Left colon (tissue), 2 donors: ENCODE data around the gene ZNF526. TPM values are rescaled to one million over a fixed set of nuclear protein-coding genes. Genes with fewer than 3 reads are reported as not detected.

Source experiments
- ATAC-seq: fragments of 200-7000 bp; cut with Tn5 transposase; one replicate; pipeline ENCODE4 v1.9.1; 2020; ENCODE audit warnings: mild to moderate bottlenecking, moderate library complexity
- DNase-seq, 2 donors: peaks; one replicate each; pipeline ENCODE4 v3.0.0-alpha.2; 2020
- intact Hi-C, 2 donors: fragments of 100-400 bp; cut with DNase I in 1 of 2; cut with micrococcal nuclease in 1 of 2; formaldehyde crosslinking; loops; one replicate each; pipeline versions ENCODE4 v1.11.2 to v1.14.0; 2022; cut with DNase I, micrococcal nuclease
- total RNA-seq, 2 donors: library from RNA; stranded (reverse); fragmentation: NEBNext Ultra II Directional; extraction: Animal tissue kit (Norgen Biotek cat#: 25700); gene quantifications; one replicate each; pipeline ENCODE4 v1.2.1, GENCODE V29; 2021
- donor health status: DM: no; HTN: no; CAD: no.
- donor health status: DM: yes; HTN: yes; CAD: no.

ZNF526 gene
- total RNA-seq, 2 donors from 2014 or later = 8.1 to 8.7 TPM

DNA sequence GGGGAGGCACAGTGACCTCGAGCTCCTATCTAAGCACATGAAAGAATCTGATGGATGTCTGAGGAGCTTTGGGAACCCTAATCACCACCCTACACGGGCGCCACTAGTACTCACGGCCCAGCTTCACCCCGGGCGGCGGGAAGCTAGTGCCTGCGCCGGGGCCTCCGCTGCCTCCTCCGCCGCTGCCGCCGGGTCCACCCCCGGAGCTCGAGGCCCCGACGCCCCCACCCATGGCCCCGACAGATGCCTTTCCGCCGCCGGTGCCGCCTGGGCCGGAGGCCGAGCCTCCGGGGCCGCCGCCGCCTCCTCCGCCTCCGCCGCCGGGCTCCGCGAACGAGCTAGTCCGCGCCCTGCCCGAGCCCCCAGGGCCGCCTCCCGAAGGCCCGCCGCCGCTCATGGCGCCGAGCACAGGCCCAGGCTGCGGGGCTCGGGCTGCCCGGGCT is 22.0 kb downstream of the ZNF526 start:
- ATAC-seq (no peak), DNase-seq (peak; percentile 40 to 60)
- intact Hi-C loops = no loop called here

DNA sequence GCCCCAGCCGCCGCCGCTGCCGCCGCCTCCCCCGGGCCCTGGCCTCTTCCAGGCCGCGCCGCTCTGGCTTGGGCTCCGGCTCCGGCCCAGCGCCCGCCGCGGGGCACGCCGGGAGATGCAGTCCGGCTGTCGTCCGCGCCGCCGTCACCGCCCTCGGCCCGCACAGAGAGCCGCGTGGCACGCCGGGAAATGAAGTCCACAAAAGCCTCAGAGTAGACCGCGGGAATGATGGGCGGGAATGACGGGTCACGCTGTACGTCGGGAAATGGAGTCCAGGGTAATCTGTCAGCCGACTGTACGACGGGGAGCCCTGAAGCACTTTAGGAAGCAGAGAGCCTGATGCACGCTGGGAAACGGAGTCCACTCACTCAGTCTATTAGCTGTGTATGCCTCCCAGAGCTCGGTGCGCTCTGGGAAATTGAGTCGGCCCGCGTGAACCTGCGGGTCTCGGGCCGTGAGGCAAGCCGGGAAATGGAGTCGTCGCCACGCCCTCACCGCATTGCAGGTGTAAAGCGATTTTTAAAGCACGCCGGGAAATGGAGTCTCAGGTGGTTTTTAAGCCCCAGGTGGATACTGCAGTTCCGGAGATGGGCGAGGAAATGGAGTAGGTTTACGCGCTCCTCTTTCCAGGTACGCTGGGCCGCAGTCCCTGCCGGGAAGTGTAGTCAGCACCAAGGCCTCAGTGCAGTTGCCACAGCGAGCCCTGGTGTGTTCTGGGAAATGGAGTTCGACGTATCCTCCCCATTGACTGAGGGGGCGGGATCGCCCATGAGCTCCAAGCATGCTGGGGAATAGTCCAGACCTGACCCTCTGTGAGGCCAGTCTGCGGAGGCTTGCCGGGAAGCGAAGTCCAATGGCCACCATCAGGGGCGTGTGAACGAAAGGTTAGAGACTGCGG is 22.6 kb downstream of the ZNF526 start, which contains the start of gene GSK3A:
TSS of gene GSK3A (minus strand) at position 91 of the 898 bp plus-strand sequence. CDS start 137 bp downstream, outside the sequence.
- peak; percentile 97 to 99 for DNase-seq
- intact Hi-C loops = no loop called here
- peak; percentile 78 for ATAC-seq

DNA sequence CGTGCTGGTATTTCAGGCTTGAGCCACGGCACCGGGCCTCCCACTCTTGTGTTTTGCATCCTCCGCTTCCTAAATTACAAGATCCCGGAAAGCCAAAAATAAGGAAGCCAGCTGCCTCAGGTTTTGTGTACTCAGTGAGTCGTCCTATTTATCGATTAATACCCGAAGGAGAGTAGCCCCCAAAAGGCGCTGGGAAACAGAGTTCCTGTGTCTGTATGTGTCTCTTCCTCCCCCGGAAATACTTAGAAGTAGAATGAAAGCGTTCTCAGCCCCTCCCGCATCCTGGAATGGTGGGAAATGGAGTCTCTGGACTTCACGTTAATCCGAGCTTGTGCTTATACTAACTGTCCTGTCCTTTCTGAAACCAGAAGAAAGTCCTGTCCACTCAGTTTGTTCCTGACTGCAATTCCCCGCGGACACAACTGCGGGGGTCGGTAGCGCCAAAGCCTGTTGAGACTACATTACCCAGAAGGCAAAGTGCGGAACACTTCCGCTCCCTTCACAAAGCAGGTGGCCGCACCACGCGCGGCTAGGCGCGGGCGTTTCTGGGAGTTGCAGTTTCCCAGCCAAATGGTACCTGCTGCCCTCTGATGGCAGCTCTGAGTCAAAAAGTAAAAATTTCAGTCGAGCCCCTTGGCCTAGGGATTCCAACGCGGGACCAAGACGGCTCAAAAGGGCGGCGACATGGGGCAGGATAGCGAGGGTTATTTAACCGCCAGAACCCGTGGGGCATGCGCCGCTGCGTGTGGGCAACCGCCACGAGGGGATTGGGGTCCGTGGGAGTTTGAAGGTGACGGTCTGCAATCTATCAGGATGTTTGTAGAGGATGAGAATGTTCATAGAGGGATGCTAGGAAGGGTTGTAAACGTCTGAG is 24.5 kb downstream of the ZNF526 start:
- ATAC-seq (peak; percentile 49), DNase-seq (peak; percentile 93 to 94)
- intact Hi-C loops = loop anchor here in 1 of 2 donors (5.0 kb wide), 1 partner anchor 38 kb away; no protein-coding TSS in a partner anchor

DNA sequence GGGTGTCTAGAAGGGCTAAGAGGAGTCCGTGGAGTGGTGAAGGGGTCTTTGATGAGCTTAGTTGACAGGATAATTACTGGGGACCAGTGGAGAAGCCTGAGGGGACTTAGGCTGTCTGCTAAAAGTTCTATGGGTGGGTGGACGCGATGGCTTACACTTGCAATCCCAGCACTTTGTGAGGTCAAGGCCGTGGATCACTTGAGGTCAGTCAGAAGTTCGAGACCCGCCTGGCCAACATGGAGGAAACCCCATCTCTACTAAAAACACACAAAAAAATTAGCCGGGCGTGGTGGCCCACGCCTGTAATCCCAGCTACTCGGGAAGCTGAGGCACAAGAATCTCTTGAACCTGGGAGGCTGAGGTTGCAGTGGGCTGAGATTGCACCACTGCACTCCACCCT is 25.1 kb downstream of the ZNF526 start:
- ATAC-seq (no peak), DNase-seq (no peak)
- intact Hi-C loops = loop anchor here in 1 of 2 donors (5.0 kb wide), 1 partner anchor 37 kb away; no protein-coding TSS in a partner anchor

DNA sequence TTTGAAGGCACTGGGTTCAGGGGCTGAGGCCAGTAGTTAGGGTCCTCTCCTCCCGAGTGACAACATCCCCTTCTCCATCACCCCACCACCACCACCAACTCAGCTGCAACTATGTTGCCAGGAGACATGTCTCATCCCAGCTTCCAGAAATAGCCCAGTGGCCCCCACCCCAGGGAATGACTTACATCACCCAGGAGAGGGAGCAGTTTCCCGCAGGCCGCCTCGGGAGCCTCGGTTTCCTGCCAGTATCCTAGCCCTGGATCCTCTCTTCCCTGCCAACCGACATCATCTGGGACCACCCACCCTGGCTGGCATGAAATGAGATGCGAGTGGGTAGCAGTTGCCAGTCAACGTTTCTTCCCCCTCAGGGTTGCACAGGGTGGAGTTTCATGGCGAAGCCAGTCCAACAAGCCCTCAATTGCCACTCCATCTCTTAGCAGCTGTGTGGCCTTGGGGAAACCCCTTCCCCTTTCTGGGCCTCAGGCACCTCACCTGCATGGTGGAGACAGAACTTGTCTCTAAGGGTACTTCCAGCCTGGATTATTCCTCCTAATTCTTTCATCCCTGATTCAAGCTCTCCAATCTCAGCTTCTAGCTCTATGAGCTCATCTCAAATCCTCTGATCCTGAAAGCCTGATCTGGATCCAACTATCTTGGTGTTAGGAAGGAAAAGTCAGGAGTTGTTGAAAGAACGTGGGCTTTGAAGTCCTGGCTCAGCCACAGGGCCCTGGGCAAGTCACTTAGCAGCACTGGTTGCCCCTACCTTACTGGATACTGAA is 26.2 kb downstream of the ZNF526 start:
- peak; percentile 72 to 76 for DNase-seq
- intact Hi-C loops = loop anchor here in 1 of 2 donors (5.0 kb wide), 1 partner anchor 36 kb away; no protein-coding TSS in a partner anchor
- no peak for ATAC-seq

DNA sequence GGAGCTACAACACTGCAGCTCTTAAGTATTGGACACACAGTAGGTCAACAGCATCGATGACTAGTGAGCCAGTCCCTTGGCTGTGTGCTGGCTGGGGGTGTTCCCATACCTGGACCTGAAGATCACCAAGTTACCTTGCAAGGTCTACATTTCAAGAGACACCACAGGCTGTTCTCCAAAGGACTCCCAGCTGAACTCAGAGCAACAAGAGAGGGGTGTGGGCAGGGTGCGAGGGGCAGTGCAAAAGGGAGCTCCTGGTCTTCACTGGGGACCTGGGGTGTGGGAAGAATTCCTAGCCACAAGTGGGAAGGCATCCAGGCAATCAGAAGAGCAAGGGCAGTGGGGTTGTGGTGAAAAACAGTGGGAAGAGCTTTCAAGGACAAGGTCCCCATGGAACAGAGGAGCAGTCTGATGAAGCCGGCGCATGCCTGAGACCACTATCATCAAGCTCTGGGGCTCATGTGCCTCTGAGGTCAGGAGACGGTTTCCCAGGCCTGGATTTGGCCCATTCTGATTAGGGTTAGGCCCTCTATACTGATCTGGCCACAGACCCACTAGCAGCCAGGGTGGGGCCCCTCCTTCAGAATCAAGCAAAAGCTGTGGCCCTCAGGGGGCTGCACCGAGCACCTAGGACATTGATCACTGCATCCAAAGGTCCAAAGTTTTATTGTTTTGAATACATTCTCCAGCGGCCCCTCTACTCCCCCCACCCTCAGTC is 27.0 kb downstream of the ZNF526 start:
- ATAC-seq (no peak), DNase-seq (no peak)
- intact Hi-C loops = loop anchor here in 1 of 2 donors (5.0 kb wide), 1 partner anchor 35 kb away; no protein-coding TSS in a partner anchor

DNA sequence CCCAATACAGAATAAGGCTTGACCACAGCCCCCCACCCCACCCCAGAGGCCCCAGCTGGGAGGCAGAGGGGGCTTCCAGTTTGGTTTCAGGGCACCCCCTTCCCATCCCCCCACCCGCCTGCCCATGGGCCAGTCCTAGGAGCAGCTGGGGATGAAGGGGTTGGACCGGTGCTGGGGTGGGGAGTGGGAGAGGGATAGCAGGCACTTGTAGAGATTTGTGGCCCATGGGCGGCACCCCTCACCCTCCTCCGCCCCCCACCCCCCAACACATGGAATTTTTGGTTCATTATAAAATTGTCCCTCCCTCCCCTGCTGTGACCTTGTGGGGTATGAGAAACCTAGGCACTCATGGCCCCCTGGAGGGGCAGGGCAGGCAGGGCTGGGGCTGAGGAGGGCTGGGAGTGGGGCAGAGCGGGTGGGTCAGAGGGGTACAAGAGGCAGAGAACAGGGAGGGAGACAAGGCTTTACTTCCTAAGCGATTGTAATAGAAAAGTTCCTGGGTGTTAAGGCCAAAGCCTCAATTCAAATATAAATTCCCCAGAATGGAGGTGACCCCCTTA is 27.6 kb downstream of the ZNF526 start:
- no peak for ATAC-seq
- intact Hi-C loops = loop anchor here in 1 of 2 donors (5.0 kb wide), 1 partner anchor 35 kb away; no protein-coding TSS in a partner anchor
- DNase-seq = no peak

DNA sequence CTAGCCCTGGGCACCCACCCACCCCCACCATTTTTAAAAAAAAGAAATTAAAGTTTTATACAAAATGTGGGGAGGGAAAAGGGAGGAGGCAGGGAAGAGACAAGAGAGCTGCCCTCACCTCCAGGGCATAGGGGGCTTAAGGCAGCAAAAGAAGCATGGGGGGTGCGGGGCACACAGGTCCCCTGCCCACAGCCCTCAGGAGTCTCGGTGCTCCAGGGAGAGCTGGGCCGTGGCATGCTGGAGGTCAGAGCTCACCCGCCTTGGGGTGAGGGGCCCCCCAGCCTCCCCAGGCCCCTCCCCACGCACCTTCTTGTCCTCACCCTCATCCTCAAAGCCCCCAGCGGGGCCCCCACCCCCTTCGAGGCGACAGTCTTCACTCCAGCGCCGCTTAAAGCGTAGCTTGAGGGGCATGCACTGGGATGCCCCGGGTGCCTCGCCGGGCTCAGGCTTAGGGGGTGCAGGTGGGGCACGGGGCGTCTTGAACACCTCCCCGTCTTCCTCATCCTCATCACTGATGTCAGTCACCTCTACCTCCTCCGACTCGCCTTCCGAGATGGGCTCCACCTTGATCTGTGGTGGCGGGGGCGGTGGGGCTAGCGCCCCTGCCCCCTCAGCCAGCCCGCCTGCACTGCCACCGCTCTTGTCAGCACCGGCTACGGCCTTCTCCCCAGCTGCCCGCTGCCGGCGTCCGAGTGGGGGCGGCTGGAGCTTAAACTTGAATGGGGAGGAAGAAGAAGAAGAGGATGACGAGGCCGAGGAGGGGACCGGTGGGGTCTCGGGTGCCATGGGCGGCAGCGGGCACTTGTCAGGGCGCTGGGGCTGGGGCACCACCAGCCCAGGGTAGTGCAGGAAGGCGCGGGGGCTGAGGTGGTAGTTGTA is 28.4 kb downstream of the ZNF526 start:
- ATAC-seq (no peak), DNase-seq (no peak)
- intact Hi-C loops = loop anchor here in 1 of 2 donors (5.0 kb wide), 1 partner anchor 34 kb away; no protein-coding TSS in a partner anchor

DNA sequence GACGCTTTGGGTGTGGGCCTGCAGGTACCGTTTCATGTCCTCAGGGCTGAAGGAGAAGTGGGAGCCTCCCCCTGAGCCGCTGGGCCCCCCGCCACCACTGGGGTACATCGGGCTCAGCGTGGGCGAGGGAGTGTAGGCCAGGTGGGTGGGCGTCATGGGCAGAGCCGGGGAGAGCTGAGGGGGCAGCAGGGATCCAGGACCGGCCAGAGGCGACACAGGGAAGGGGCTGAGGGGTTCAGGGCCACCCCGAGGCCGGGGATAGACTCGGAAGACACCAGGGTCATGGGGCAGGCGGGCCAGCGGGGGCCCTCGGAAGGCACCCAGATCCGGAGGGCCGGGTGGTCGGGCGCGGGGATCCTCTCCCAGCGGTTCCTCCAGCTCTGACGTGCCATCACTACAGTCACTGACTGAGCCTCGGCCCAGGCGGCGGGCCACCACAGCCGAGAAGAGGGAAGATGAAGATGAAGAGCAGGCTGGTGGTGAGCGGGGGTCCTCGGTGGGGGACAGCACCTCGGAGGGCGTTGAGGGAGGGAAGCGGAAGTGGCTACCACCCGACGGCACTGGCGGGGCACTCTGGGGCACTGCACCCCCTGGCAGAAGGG is 29.1 kb downstream of the ZNF526 start:
- DNase-seq (no peak), ATAC-seq (no peak)
- intact Hi-C loops = loop anchor here in 1 of 2 donors (5.0 kb wide), 1 partner anchor 33 kb away; no protein-coding TSS in a partner anchor

DNA sequence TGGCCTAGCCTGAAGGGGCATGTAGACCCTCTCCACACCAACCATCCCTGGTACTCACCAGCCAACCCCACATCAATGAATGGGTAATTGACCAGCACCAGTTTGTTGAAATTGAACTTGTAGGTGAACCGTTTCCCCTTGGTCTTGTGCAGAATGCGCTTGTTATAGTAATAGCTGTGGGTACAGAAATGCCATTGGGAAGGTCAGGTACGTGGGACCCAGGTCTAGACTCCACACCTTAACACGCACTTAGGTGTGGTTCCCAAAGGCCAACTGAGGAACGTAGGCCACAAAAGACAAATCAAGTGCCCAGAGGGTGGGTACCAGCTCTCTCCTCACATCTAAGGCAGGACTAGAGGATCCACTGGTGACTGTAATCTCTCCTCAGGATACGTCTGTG is 29.7 kb downstream of the ZNF526 start:
- intact Hi-C loops = loop anchor here in 1 of 2 donors (5.0 kb wide), 1 partner anchor 33 kb away; no protein-coding TSS in a partner anchor
- DNase-seq (no peak), ATAC-seq (no peak)

DNA sequence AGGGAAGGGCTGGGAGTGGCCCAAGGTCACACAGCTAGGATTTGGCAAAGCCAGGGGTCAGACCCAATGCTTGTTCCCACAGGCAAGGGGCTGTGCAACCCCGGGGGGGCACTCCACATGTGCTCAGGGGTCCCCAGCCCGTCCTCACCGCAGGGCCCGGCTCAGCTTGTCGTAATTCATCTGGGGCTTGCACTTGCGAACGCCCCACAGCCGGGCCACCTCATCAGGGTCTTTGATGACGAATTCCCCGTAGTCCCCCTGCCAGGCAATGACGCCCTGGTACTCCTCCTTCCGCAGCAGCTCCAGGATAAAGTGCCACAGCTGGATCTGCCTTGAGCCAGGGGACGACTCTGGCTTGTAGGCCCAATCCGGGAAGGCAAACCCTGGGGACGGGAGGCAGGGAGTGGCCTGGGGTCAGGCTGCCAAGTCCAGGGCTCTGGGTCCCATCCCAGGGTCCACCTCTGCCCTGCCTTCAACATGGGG is 30.1 kb downstream of the ZNF526 start:
- DNase-seq = no peak
- no peak for ATAC-seq
- intact Hi-C loops = no loop called here

DNA sequence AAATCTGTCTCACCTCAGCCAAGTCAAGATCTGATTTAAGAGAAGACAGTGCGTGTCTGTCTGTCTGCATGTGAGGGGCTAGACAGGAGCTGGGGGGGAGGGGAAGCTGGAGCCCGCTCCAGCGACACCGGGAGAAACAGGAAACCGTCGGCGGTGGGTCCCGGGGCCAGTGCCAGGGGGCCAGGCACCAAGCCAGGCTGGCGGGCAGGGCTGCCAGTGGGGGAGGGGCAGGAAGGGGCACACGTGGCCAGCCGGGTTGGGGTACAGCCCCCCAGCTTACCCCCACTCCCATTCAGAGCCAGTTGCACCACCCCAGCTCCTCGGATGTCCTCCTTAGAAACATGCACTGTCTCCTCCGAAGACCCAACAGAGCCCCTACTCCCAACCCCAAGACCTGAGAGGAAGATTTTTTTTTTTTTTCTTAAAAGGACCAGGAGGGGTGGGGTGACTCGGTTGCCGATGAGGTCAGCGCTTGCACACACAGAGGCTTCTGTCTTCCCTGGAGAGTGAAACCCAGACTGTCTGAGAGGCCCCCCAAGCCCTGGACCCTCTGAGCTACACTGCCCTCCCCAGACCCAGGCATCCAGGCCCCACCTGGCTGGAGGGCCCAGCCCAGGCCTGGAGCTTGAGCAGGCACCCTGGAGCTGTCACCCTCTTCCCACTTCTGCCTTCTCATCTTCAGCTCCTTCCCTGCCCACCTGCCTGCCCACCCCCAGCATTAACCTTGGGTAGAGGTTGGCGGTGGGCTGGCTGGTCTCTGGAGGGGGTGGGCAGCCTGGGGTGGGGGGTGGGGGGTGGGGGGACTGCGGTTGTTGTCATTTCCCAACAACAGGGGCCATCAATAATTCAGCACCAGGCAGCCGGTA is 30.8 kb downstream of the ZNF526 start:
- DNase-seq (peak in 1 of 2 donors; percentile 35), ATAC-seq (no peak)
- intact Hi-C loops = no loop called here

DNA sequence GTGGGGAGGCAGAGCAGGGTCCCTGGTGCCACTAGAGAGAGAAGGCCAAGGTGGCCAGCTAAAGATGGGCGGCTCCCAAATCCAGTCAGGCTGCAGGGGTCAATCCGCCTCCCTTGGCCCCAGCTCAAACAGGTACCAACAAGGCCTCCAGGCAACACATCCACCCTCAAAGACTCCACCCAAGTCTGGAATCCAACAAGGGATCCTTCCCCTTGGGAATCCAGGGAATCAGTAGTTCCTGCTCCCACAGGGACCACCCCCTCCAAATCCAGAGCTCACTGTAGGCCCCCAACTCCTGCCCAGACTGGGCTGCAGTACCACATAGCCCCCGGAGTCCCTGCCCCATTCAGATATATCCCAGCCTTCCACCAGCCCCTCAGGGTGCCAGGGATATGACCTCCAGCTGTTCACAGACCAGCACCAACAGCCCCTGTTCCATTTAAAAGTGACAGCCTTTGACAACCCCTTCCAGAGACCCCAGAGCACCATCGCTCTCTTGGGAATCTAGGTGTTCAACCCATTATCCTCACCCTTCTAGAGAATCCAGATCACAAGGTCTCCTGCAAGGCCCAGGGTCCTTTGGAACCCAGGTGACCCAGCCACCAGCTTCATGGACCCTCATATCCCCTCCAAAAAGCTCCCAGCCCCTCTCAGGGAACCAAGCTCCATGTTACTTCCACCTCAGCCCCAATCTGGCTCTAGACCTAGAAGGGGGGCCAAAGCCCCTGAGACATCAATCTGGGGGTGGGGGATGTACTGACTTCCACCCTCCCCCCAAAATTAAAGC is 31.7 kb downstream of the ZNF526 start:
- intact Hi-C loops = no loop called here

More for the DNA sequence above, 31.7 kb downstream of the ZNF526 start:
- ATAC-seq (no peak), DNase-seq (no peak)
